Endothelial cell of umbilical vein (primary cell): ENCODE results near the gene MC4R.

ENCODE experiments used
- CTCF ChIP-seq, 2 donors: IDR thresholded peaks; 1 replicate in 1 of 2; 2 replicates in 1 of 2; pipeline ENCODE4 v1.5.1; 2011; ENCODE audit warnings: low read length in 2 of 2, mild to moderate bottlenecking in 2 of 2, moderate library complexity in 2 of 2, control low read depth in 1 of 2, inconsistent platforms in 1 of 2, low read depth in 1 of 2; ENCODE audit not compliant: insufficient read depth in 1 of 2; ENCODE audit errors: extremely low read depth in 1 of 2
- EZH2 ChIP-seq: IDR thresholded peaks from 2 replicates; pipeline ENCODE4 v1.6.1; 2012; ENCODE audit warnings: borderline replicate concordance, low read depth, mild to moderate bottlenecking, moderate library complexity, low read length, inconsistent platforms; ENCODE audit not compliant: severe bottlenecking
- FOS ChIP-seq: IDR thresholded peaks from 2 replicates; pipeline ENCODE4 v1.6.1; 2011; ENCODE audit warnings: mild to moderate bottlenecking, low read length, moderate library complexity, borderline replicate concordance; ENCODE audit not compliant: insufficient read depth
- GATA2 ChIP-seq: IDR thresholded peaks from 2 replicates; pipeline ENCODE4 v1.7.0; 2011; ENCODE audit warnings: low read depth, mild to moderate bottlenecking, moderate library complexity, mixed read lengths, low read length; ENCODE audit not compliant: insufficient read length, insufficient read depth
- JUN ChIP-seq: IDR thresholded peaks from 2 replicates; pipeline ENCODE4 v1.6.1; 2011; ENCODE audit warnings: borderline replicate concordance, low read depth; ENCODE audit not compliant: insufficient read length, insufficient read depth
- MAX ChIP-seq: IDR thresholded peaks from 2 replicates; pipeline ENCODE4 v1.6.1; 2011; ENCODE audit not compliant: insufficient read depth, insufficient read length
- MYC ChIP-seq: IDR thresholded peaks from one replicate; pipeline ENCODE4 v1.6.1; 2011; ENCODE audit warnings: mild to moderate bottlenecking, low read depth, low read length
- POLR2A ChIP-seq: IDR thresholded peaks from 2 replicates; pipeline ENCODE4 v1.6.1; 2012; ENCODE audit warnings: low read depth, mild to moderate bottlenecking, control low read depth, low read length
- POLR2AphosphoS5 ChIP-seq: IDR thresholded peaks from 2 replicates; pipeline ENCODE4 v1.6.1; 2012; ENCODE audit warnings: low read depth, mild to moderate bottlenecking, control low read depth, low read length, moderate library complexity; ENCODE audit not compliant: insufficient read depth

GRCh38 chr18:60350941-60351340 lies 21.6 kb downstream of the MC4R start:
- TF ChIP-seq CTCF (IDR thresholded peaks at IDR 0.05; ENCODE audit: extremely low read depth in 1 of 2, insufficient read depth in 1 of 2, low read depth in 1 of 2, low read length in 2 of 2) (no peak), POLR2A (no peak), MYC (no peak), EZH2 (no peak), POLR2AphosphoS5 (no peak), GATA2 (no peak), MAX (no peak), JUN (no peak), FOS (no peak)
